Nephron (organoid): ENCODE data around the gene TMEM231.
A peak's percentile ranks its signal among the peaks of the same experiment; 100 is the strongest.

Experiments used
- H3K27ac Mint-ChIP-seq, 3 experiments: 2 replicates each; pipeline ENCODE4 v1.8.0; 2020; ENCODE audit warnings: mixed read lengths in 3 of 3, mild to moderate bottlenecking in 2 of 3, moderate library complexity in 1 of 3
- H3K27me3 Mint-ChIP-seq: 2 replicates; pipeline ENCODE4 v1.8.0; 2021; ENCODE audit warnings: low read depth, mild to moderate bottlenecking, moderate library complexity, mixed read lengths
- H3K36me3 Mint-ChIP-seq: 2 replicates; pipeline ENCODE4 v1.8.0; 2020; ENCODE audit warnings: low read depth, mixed read lengths
- H3K4me1 Mint-ChIP-seq: 2 replicates; pipeline ENCODE4 v1.8.0; 2020; ENCODE audit warnings: mixed read lengths
- H3K4me3 Mint-ChIP-seq, 3 experiments: 2 replicates each; pipeline ENCODE4 v1.8.0; 2020; ENCODE audit warnings: mild to moderate bottlenecking in 3 of 3, mixed read lengths in 3 of 3, moderate library complexity in 2 of 3
- H3K9me3 Mint-ChIP-seq: 2 replicates; pipeline ENCODE4 v1.8.0; 2020; ENCODE audit warnings: mixed read lengths
- CTCF ChIP-seq, 3 experiments: fragments of 200-600 bp; sonication (generic); IDR thresholded peaks; one replicate each; pipeline ENCODE4 v1.5.0; 2021; ENCODE audit warnings: antibody characterized with exemption in 3 of 3; ENCODE audit not compliant: unreplicated experiment in 3 of 3

The TMEM231 gene

GRCh38 chr16:75535901-75536300 is 20.2 kb downstream of the TMEM231 start, which contains the start of gene CHST5:
Gene CHST5, minus strand, starts transcription at chr16:75536108. Its CDS starts 5,724 bp downstream, at chr16:75530384.
- Mint-ChIP-seq H3K36me3 (no peaks in the 10 kb centered on the region), H3K9me3 (no peaks in the 10 kb centered on the region), H3K4me1 (no peaks in the 10 kb centered on the region), H3K27me3 (no peaks in the 10 kb centered on the region), H3K4me3 (no peak within 1 kb of the TSS), H3K27ac (peak within 1 kb of the TSS in 1 of 3 experiments; percentile 62)
- TF ChIP-seq CTCF (IDR thresholded peaks at IDR 0.05; ENCODE audit: unreplicated experiment in 3 of 3), result no peak

DNA sequence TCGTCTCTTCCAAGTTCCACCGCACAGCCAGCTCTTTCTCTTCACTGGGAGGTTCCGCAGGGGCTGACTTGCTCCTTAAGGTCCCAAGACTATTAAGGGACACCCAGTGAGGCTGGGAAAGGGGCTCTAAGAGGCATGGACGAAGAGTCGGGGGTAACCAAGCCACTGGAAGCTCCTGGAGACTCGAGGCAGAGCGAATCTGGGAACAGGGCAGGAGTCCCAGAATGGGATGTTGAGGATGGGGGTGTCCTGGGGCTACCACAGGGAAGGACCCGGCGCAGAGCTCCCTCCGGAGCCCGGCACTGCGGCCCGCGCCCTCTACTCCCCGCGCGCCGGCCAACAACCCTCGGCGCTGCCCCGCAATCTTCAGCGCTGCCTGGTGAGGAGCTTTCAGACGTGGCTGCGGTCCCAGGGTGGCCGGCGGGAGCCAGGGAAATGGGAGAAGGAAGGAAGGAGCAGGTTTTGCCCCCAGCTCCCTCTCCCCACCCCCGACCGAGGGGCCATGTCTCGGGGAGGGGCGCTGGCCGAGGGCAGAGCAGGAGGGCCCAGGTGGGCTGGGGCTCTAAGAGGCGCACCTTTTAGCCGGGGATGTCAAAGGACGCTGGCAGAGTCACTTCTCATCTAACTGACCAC is 20.7 kb downstream of the TMEM231 start:
- H3K4me1 Mint-ChIP-seq, result no peaks in the 10 kb centered on the region
- H3K27ac Mint-ChIP-seq, result peak overlapping the region in 1 of 3 experiments; percentile 62
- H3K27me3 Mint-ChIP-seq, result no peaks in the 10 kb centered on the region
- H3K36me3 Mint-ChIP-seq, result no peaks in the 10 kb centered on the region
- H3K9me3 Mint-ChIP-seq, result no peaks in the 10 kb centered on the region
- no peak overlapping the region for H3K4me3 Mint-ChIP-seq
- TF ChIP-seq CTCF (IDR thresholded peaks at IDR 0.05; ENCODE audit: unreplicated experiment in 3 of 3), result no peak

DNA sequence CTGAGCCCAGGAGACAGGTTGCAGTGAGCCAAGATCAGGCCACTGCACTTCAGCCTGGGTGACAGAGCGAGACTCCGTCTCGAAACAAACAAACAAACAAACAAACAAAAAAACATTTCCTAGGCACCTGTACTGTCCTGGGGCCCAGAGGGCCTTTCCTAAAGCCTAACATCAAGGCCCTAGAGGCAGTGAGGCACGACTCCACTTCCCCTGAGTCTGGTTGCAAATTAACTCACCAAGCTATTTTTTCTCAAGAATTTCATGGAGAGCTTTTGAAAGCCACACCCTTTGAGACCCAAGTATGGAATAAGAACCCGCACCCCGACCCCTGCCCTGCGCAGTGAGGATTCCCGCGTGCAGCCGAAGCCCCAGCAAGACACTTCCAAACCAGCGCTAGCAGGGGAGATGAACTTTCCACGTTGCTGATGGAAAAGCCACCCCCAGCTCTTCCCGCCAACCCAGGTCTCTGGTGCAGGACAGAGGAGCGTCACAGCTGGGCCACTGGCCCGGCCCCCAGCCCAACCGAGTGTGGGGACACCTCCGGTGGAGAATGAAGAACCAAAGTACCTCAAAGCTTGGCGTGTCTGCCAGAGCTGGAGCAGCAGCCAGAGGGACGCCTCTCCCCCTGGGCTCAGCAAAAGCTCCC is 21.4 kb downstream of the TMEM231 start:
- H3K27ac Mint-ChIP-seq, result peak overlapping the region; percentile 62 to 87 (median 65)
- TF ChIP-seq CTCF (IDR thresholded peaks at IDR 0.05; ENCODE audit: unreplicated experiment in 3 of 3), result no peak
- no peak overlapping the region for H3K4me3 Mint-ChIP-seq
- no peaks in the 10 kb centered on the region for H3K4me1 Mint-ChIP-seq
- H3K9me3 Mint-ChIP-seq, result no peaks in the 10 kb centered on the region
- no peaks in the 10 kb centered on the region for H3K36me3 Mint-ChIP-seq
- no peaks in the 10 kb centered on the region for H3K27me3 Mint-ChIP-seq

DNA sequence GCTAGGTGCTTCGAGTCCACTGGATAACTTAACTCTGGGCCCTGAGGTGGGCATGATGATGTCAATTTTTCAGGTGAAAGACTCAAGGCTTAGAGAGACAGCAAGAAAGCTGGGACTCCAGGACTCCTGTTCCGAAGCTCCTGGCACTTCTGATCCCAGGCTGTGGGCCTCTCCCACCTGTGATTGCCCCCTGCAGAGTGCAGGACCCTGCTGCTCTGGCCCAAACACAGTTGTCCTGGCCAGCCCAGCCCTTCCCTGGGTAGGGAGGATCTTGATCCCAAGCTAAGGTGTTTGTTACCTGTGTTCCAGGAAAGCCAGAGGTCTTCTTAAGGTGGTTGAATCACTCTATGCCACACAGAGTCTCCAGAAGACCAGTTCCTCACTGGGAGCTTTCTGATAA is 23.3 kb downstream of the TMEM231 start:
- Mint-ChIP-seq H3K36me3 (no peaks in the 10 kb centered on the region), H3K27me3 (no peaks in the 10 kb centered on the region)

GRCh38 chr16:75532142-75532765 is 23.8 kb downstream of the TMEM231 start:
- no peaks in the 10 kb centered on the region for H3K27me3 Mint-ChIP-seq
- H3K4me1 Mint-ChIP-seq, result no peaks in the 10 kb centered on the region
- H3K4me3 Mint-ChIP-seq, result no peak overlapping the region
- no peak overlapping the region for H3K27ac Mint-ChIP-seq
- H3K36me3 Mint-ChIP-seq, result no peaks in the 10 kb centered on the region
- H3K9me3 Mint-ChIP-seq, result no peaks in the 10 kb centered on the region
- TF ChIP-seq CTCF (IDR thresholded peaks at IDR 0.05; ENCODE audit: unreplicated experiment in 3 of 3), result no peak

More for the DNA sequence above, 23.3 kb downstream of the TMEM231 start:
- no peak for TF ChIP-seq CTCF (IDR thresholded peaks at IDR 0.05; ENCODE audit: unreplicated experiment in 3 of 3)
- Mint-ChIP-seq H3K4me1 (no peaks in the 10 kb centered on the region), H3K4me3 (no peak overlapping the region), H3K27ac (no peak overlapping the region), H3K9me3 (no peaks in the 10 kb centered on the region)
